Measurements from ENCODE around the gene SYPL2. TPM values are rescaled to one million over a fixed set of nuclear protein-coding genes. Genes with fewer than 3 reads are reported as not detected.

Gene SYPL2
- total RNA-seq, 1 donor = 1.7 TPM

GRCh38 chr1:109447524-109447923 is 18.8 kb upstream of the SYPL2 start:
- DNase-seq (ENCODE audit: low read depth) = no peak
- H3K4me3 ChIP-seq (ENCODE audit: low read depth, low read length) = no peak overlapping the region
- TF ChIP-seq CTCF (IDR thresholded peaks at IDR 0.05; ENCODE audit: insufficient read depth, low read length) = no peak

- TF ChIP-seq CTCF (IDR thresholded peaks at IDR 0.05; ENCODE audit: insufficient read depth, low read length) = no peak
- DNase-seq (ENCODE audit: low read depth) = no peak
- no peak overlapping the region for H3K4me3 ChIP-seq (ENCODE audit: low read depth, low read length)
Observed at GRCh38 chr1:109454497-109455133, 11.7 kb upstream of the SYPL2 start.

GRCh38 chr1:109457819-109458218 is 8.5 kb upstream of the SYPL2 start:
- no peak for DNase-seq (ENCODE audit: low read depth)
- TF ChIP-seq CTCF (IDR thresholded peaks at IDR 0.05; ENCODE audit: insufficient read depth, low read length) = no peak
- H3K4me3 ChIP-seq (ENCODE audit: low read depth, low read length) = no peak overlapping the region

- peak overlapping the region; percentile 62 for H3K4me3 ChIP-seq (ENCODE audit: low read depth, low read length)
- TF ChIP-seq CTCF (IDR thresholded peaks at IDR 0.05; ENCODE audit: insufficient read depth, low read length) = no peak
- DNase-seq (ENCODE audit: low read depth) = peak; percentile 6
Observed at GRCh38 chr1:109466125-109466451, 258 bp upstream of the SYPL2 start.

- DNase-seq (ENCODE audit: low read depth) = no peak
- TF ChIP-seq CTCF (IDR thresholded peaks at IDR 0.05; ENCODE audit: insufficient read depth, low read length) = no peak
- H3K4me3 ChIP-seq (ENCODE audit: low read depth, low read length) = no peak overlapping the region
Observed at GRCh38 chr1:109467301-109467777, 993 bp downstream of the SYPL2 start.

GRCh38 chr1:109468061-109468460 is 1.7 kb downstream of the SYPL2 start:
- TF ChIP-seq CTCF (IDR thresholded peaks at IDR 0.05; ENCODE audit: insufficient read depth, low read length) = no peak
- no peak for DNase-seq (ENCODE audit: low read depth)
- H3K4me3 ChIP-seq (ENCODE audit: low read depth, low read length) = no peak overlapping the region

GRCh38 chr1:109468903-109469302 is 2.6 kb downstream of the SYPL2 start:
- no peak for DNase-seq (ENCODE audit: low read depth)
- no peak for TF ChIP-seq CTCF (IDR thresholded peaks at IDR 0.05; ENCODE audit: insufficient read depth, low read length)
- H3K4me3 ChIP-seq (ENCODE audit: low read depth, low read length) = no peak overlapping the region
